Gastrocnemius medialis (tissue), 4 donors: ENCODE measurements around the gene OLFML2A.

Experiments used
- POLR2A ChIP-seq, 2 donors: fragments of 450-650 bp; IDR thresholded peaks; one replicate each; pipeline ENCODE4 v1.6.1; 2017; ENCODE audit warnings: antibody characterized with exemption in 2 of 2, mild to moderate bottlenecking in 2 of 2, moderate library complexity in 2 of 2
- TF ChIP-seq, protein P1 (sequence below), 5 experiments: fragments of 450-650 bp in 3 of 5; fragments of 200-600 bp in 2 of 5; sonication (generic) in 2 of 5; IDR thresholded peaks in 4 of 5; conservative IDR thresholded peaks in 1 of 5; 1 replicate in 4 of 5; 2 replicates in 1 of 5; pipeline ENCODE4 v1.5.1; 2016 to 2019; ENCODE audit warnings: antibody characterized with exemption in 5 of 5, mild to moderate bottlenecking in 3 of 5, moderate library complexity in 3 of 5

DNA sequence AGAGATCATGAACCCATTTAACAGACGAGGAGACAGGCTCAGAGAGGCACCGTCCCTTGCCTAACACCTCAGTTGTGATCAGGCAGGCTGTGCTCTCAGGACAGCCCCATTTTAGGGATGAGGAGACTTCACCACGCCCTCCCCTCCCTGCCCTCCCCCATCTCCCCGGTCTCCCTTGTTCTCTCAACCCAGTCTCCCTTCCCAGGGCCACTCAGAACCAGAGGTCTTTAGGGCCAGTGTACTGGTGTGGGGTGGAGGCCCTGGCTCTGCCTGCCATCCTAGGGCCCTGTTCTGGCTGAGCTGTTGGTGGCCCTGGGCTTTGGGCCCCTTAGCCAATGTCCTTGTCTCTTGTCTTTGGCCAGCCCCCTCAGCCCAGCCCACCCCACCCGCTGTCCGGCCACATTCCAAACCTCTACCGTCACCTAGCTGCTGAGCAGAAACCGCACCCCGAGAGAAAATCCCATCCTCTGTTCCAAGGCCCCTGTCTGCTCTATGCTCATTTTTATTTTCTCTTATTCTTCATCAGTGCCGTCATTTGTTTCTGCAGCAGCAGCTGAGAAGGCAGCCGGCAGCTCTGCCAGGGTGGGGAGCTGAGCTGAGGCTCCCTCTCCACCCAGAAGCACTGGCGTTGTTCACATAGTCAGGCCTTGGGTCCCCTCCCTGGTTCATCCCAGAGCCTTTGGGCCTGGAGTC, 33.9 kb downstream of the OLFML2A start:
- TF ChIP-seq POLR2A (IDR thresholded peaks at IDR 0.05): no peak
- TF ChIP-seq, protein P1, sequence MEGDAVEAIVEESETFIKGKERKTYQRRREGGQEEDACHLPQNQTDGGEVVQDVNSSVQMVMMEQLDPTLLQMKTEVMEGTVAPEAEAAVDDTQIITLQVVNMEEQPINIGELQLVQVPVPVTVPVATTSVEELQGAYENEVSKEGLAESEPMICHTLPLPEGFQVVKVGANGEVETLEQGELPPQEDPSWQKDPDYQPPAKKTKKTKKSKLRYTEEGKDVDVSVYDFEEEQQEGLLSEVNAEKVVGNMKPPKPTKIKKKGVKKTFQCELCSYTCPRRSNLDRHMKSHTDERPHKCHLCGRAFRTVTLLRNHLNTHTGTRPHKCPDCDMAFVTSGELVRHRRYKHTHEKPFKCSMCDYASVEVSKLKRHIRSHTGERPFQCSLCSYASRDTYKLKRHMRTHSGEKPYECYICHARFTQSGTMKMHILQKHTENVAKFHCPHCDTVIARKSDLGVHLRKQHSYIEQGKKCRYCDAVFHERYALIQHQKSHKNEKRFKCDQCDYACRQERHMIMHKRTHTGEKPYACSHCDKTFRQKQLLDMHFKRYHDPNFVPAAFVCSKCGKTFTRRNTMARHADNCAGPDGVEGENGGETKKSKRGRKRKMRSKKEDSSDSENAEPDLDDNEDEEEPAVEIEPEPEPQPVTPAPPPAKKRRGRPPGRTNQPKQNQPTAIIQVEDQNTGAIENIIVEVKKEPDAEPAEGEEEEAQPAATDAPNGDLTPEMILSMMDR (IDR thresholded peaks at IDR 0.05 in 4 of 5, conservative IDR thresholded peaks at IDR 0.05 in 1 of 5): no peak
